IPS-NIHi7 (cell line): ENCODE data around the gene ZNF423.

ENCODE experiments used
- DNase-seq: peaks from one replicate; pipeline ENCODE4 v3.0.0; 2012; ENCODE audit warnings: mixed read lengths; ENCODE audit errors: extremely low spot score

The ZNF423 gene

GRCh38 chr16:49474741-49475140 is 381.2 kb downstream of the ZNF423 start:
- no peak for DNase-seq

DNA sequence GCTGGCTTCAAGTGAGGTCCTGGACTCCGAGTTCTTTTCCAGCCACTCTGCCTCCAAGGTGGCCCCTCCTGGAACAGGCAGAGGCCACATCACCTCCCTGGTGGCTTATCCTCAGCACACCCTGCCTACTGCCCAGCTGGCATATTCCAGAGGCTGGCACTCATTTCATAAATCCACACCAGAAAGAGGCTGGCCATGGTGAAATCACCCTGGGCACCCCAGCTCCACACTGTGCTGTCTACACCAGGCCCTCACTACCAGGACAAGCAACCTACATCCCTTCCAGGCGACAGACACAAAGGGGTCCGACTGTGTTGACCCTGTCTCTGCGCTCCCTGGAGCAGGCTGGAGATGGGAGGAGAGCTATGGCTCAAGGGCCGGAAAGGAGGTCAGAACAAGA is 382.1 kb downstream of the ZNF423 start:
- DNase-seq = no peak

DNA sequence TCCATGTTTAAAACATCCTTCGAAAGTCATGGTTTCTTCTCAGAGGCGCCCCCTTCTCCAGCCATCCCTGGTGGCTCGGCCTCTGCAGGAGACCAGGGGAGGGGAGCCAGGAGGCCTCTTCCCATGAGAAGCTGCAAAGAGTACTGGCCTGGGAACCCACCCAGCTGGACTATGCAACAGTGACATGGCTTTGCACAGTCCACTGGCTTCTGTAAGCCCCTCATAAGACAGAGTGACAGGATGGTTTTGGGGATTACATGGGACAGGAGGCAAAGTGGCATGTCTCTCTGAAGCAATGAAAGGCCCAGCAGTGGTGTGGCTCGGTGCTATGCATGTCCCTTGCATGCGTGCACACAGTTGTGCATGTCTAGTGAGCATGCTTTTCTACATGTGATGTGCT is 382.8 kb downstream of the ZNF423 start:
- no peak for DNase-seq

DNA sequence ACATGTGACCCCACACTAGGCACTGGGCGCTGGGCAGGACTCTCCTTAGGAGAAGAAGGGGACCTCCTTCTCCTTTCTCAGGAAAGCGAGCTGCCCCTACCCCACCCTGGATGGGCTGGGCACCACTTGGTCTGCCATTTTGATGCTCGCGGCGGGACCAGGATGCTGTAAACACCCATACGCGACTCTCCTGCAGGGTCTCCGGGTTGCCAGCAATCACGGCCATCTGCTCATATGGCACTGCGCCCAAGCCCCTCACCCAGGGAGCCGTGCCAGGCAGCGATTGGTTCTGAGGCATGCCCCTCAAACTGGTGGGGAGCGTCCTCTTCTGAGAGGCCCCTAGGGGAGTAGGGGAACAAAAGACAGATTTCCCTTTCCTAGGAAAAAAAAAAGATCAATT is 383.3 kb downstream of the ZNF423 start:
- DNase-seq = no peak

GRCh38 chr16:49471038-49471727 is 384.7 kb downstream of the ZNF423 start:
- DNase-seq = no peak

DNA sequence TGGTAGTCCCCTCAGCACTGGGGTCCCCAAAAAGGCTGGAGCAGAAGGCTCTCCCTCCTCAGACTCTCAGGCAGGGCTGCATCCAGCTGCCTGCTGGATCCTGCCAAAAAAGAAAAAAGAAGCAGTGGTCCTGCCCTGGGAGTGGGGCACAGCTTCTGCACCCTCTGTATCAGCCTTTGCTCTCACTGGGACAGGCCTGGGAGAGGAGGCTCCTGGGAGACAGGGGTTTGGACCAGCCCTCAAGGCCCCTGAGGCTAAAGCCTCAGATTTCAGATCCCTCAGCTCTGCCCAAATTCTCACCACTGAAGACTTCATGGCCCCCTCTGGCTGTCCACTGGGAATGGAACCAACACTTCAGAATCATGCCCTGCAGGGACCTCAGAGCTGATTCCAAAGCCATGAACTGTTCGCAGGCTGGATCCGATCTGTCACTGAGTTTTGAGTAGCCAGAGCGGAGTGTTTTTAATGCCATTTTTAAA is 385.4 kb downstream of the ZNF423 start:
- DNase-seq = no peak

GRCh38 chr16:49469930-49470451 is 385.9 kb downstream of the ZNF423 start:
- DNase-seq = no peak

- no peak for DNase-seq
Measured at GRCh38 chr16:49469311-49469670, 386.6 kb downstream of the ZNF423 start.

DNA sequence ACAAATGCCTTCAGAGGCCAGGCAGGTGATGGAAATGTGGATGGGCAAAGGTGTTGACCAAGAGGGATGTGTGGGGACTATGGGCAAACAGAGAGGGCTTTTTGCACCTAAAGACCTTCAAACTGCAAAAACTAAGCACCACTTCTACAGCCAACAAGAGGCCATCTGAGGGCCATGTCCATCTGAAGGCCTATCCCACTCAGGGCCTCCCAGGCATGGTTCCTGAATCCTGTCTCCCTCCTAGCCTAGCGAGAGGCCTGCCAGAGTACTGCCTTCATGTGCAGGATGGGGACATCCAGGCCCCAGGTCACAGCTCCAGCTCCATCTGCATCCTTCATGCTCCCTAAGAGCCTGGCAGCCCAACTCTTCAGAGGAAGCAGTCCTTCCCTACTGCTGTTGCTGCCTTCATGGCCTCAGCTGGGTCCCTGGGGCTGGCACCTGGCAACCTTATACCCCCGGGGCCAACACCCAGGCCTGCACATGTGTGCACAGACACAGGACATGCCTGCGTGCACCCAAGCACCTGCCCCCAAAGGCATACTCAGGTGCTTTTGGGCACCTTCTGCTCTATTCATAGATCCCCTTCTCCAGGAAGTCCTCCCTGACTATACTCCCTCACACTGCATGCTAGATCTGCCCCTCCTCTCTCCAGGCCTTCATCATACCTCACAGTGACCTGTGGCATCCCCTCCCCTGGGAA is 387.2 kb downstream of the ZNF423 start:
- DNase-seq = no peak

DNA sequence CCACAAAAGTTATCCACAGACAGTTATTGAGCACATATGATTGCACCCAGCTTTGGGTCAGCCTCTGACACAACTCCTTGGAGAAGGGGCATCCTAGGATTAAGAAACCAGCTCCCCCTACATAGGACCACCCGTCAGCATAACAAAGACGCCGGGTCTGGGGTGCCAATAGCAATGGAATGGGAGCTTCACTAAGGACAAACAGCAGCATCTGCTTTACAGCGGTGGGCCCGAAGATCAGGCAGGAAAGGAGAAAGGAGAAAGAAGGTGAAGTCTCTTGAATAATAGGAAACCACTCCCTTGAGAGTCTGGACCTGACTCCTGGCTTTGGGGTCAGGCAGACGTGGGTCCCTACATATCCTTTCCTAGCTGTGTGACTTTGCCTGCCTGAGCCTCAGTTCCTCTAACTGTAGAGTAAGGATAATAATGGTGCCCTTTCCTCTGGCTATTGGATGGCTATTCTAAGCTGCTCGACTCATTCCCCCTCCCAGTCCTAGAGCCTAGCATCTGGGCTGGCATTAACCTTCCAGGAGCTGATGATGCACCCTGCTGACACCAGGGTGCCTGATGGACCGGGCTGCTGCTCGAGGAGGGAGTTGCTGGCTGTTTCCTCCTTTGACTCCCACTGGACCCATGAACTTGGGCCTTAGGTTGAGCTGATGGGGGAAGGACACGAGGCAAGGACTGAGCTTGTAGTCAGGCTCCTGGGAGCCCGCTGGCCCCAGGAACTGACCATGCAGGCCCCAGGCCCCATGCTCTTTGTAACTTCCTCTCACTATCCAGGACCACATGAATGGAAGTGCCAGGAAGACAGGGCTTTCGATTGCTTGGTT is 388.2 kb downstream of the ZNF423 start:
- DNase-seq = no peak

DNA sequence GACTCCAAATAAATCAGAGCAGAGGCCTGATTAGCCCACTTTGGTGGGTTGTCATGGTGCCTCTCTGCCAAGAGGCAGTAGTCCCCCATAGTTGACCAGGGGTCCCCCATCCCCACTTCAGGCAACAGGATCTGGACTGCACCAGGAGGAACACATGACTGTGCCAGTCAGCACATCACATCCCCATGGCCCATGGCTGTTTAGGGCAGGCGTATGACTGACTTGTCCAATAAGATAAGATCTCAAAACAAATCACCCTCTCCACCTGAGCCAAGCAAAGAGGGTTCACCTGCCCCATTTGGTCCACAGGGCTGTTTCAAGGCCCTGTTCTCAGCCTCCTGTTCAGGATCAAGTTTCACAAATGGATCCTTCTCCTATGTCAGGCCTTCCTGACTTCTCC is 389.0 kb downstream of the ZNF423 start:
- no peak for DNase-seq

GRCh38 chr16:49466529-49466831 is 389.4 kb downstream of the ZNF423 start:
- no peak for DNase-seq

DNA sequence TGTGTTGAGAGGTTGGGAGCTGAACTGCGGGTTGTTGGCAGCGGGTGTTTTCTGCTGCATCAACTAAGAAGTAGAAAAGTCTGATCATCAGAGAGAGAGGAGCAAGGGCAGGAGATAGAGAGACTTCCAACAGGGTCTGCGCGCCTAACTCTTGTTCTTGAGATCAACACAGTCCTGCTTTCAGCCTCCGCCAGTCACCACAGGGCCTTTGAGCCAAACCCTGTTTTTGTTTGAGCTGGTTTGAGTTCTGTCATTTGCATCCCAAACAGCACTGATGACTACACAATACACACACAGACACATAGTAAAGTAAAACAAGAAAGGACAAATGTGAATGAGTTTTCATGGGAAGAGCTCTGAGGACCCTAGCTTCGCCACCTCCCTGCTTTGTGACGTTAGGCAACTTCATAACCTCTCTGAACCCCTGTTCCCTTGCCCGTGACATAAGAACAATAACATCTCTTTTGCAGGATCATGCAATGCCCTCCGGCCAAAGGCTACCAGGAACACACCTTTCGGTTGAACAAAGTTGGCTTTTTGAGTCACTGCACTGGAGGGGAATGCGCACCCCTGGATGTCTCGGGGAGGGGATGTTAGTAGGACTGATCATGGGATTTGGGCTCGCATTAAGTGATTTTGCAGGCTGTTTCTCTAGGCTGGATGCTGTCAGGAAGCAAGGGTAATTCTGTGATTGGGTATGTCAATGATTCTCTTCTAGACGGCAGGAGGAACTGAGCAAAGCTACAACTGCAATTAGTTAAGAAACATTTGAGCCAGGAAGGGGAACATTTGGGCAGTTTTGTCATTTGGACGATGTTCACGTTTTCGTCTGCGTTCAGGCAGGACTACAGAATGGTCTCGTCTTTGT is 390.0 kb downstream of the ZNF423 start:
- DNase-seq = no peak

DNA sequence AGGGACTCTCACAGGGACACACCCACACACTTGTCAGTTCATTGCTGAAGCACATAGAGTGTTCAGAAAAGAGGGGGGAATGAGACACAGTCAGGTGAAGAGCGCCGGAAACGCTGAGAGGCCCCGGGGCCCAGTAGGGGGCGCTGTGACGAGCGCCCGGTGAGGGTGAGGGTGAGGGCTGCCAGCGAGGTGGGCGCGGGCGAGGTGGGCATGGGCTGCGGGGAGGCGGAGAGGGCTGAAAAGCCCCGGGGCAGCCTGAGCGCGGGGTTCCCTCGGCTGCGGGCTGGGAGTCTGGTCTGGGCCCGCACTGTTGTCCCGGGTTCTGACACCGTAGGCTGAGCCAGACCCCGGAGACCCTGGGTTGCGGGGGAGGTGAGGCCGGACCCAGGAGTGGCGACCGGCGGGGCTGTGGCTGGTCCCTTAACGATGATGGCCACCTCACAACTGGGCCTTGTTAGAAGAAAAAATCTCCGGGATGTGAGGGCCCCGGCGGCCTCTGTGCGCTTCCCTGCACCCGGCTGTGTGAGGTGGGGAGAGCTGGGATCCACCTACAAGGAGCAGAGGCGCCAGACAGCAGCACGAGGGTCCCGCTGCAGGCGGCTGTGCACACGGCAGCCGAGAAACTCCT is 390.9 kb downstream of the ZNF423 start:
- DNase-seq = peak; percentile 88

DNA sequence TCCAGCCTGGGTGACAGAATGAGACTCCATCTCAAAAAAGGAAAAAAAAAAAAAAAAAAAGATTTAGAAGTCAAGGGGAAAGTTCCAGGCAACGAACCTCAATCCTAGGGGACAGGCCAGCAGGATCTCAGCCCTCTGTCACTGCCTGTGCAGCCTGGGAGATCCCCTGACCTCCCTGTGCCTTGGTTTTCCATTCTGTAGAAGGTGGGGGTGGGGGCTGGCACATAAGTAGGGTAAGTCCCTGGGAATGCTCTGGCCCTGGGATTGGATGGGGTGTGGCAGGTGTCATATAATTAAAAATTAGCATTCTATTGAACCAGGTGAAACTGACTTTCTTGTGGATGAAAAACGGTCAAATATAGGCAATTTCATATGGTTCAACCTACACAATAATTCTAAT is 391.8 kb downstream of the ZNF423 start:
- DNase-seq = no peak

DNA sequence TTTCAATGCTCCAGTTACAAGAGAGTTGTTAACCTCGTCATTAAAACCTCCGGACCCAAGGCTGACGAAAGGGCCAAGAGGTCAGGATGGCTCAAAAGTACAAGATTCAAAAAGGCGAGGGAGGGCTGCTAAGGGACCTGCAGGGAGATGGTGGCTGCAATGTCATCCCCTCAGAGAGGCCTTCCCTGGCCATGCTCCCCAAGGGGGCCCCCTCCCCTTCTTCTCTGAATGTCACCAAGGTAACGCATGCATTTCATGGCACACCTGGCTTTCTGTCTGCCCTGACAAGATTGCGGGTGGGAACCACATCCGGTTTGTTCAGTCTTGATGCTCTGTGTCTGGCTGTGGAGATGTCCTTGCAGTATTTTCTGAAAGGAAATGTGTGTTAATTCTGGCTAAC is 392.4 kb downstream of the ZNF423 start:
- no peak for DNase-seq

- DNase-seq = no peak
Measured at GRCh38 chr16:49462989-49463371, 392.9 kb downstream of the ZNF423 start.

GRCh38 chr16:49462362-49462988 is 393.4 kb downstream of the ZNF423 start:
- no peak for DNase-seq

DNA sequence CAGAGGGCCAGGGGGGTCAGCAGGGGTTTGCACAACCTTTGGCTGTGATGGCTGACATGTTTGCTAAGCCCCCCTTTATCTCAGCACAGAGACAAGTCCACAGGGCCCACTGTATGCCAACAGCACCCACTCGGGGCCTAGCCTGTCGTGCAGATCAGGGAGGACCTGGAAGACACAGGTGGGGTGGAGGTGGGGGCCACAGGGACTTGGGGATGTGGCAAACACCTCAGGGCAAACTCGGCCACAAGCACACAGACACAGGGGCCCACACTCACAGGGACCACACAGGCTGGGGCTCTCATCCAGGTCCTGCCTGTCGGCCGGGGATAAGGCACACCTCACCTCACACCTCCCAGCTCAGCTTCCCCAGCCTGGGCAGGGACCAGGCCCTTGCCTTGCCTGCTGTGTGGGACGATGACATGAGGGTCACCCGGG is 394.4 kb downstream of the ZNF423 start:
- DNase-seq = no peak

GRCh38 chr16:49460786-49461470 is 395.0 kb downstream of the ZNF423 start:
- DNase-seq = no peak
